Smooth muscle cell (in vitro differentiated cells): ENCODE results near the gene SLC25A23. TPM values are rescaled to one million over a fixed set of nuclear protein-coding genes. Genes with fewer than 3 reads are reported as not detected.

Experiments used
- DNase-seq: peaks from one replicate; lab custom pipeline; 2025; ENCODE audit not compliant: unreplicated experiment; lab: John Stamatoyannopoulos, UW
- H2AFZ ChIP-seq: fragments of 200-600 bp; sonication (generic); 2 replicates; pipeline ENCODE4 v1.6.0; 2016; ENCODE audit warnings: antibody characterized with exemption, low read depth, mild to moderate bottlenecking
- H3F3A ChIP-seq: fragments of 200-600 bp; sonication (generic); 2 replicates; pipeline ENCODE4 v1.6.0; 2017; ENCODE audit warnings: antibody characterized with exemption, low read depth
- H3K27ac ChIP-seq: fragments of 200-600 bp; sonication (generic); 2 replicates; pipeline ENCODE4 v1.5.1; 2016; ENCODE audit warnings: low read depth, mild to moderate bottlenecking
- H3K27me3 ChIP-seq: fragments of 200-600 bp; sonication (generic); 2 replicates; pipeline ENCODE4 v1.6.1; 2016; ENCODE audit warnings: low read depth, mild to moderate bottlenecking
- H3K36me3 ChIP-seq: fragments of 200-600 bp; sonication (generic); 2 replicates; pipeline ENCODE4 v1.5.1; 2016; ENCODE audit warnings: low read depth
- H3K4me1 ChIP-seq: fragments of 200-600 bp; sonication (generic); 2 replicates; pipeline ENCODE4 v1.5.1; 2016; ENCODE audit warnings: low read depth
- H3K4me2 ChIP-seq: fragments of 200-600 bp; sonication (generic); 2 replicates; pipeline ENCODE4 v1.6.0; 2016; ENCODE audit warnings: mild to moderate bottlenecking
- H3K4me3 ChIP-seq: fragments of 200-600 bp; sonication (generic); 2 replicates; pipeline ENCODE4 v1.5.1; 2016; ENCODE audit warnings: mild to moderate bottlenecking
- H3K79me2 ChIP-seq: fragments of 200-600 bp; sonication (generic); 2 replicates; pipeline ENCODE4 v1.6.0; 2016; ENCODE audit warnings: low read depth, mild to moderate bottlenecking
- H3K9ac ChIP-seq: fragments of 200-600 bp; sonication (generic); 2 replicates; pipeline ENCODE4 v1.6.0; 2016; ENCODE audit warnings: low read depth
- H3K9me3 ChIP-seq: fragments of 200-600 bp; sonication (generic); replicated peaks from 2 replicates; pipeline ENCODE4 v1.5.1; 2016; ENCODE audit warnings: low read depth
- H4K20me1 ChIP-seq: fragments of 200-600 bp; sonication (generic); 2 replicates; pipeline ENCODE4 v1.6.0; 2016; ENCODE audit warnings: low read depth
- CTCF ChIP-seq: fragments of 200-600 bp; sonication (generic); IDR thresholded peaks from 2 replicates; pipeline ENCODE4 v1.5.1; 2017; ENCODE audit warnings: borderline replicate concordance, mild to moderate bottlenecking, antibody characterized with exemption; ENCODE audit not compliant: insufficient read depth, poor library complexity, severe bottlenecking
- WGBS: methylation state at CpG from one replicate; pipeline ENCODE4 v1.1.7; 2016; ENCODE audit warnings: low lambda C conversion rate; 5-methylcytosine and 5-hydroxymethylcytosine counted together
- polyA plus RNA-seq: library from polyadenylated mRNA; unstranded; fragments of >200 nt; fragmentation: Nextera tagmentation; extraction: Ambion mirVana; gene quantifications from 2 replicates; pipeline ENCODE4 v1.2.1, GENCODE V29; 2016
- total RNA-seq: library from RNA; depleted of rRNA; stranded (reverse); fragments of >200 nt; gene quantifications from 2 replicates; pipeline ENCODE4 v1.2.3, GENCODE V29; 2014

The SLC25A23 gene
- total and polyA plus RNA-seq, 2 experiments from 2014 or later: 57.1 to 58.7 TPM

GRCh38 chr19:6421075-6422014, 38.2 kb downstream of the SLC25A23 start:
- Histone ChIP-seq H3K27ac (no peak overlapping the region), H4K20me1 (peaks cover 71% of the 10 kb centered on the region), H3K4me3 (no peak overlapping the region), H2AFZ (no peak overlapping the region), H3K79me2 (peaks cover 48% of the 10 kb centered on the region), H3F3A (no peaks in the 10 kb centered on the region), H3K27me3 (no peaks in the 10 kb centered on the region), H3K4me2 (no peak overlapping the region), H3K36me3 (no peaks in the 10 kb centered on the region), H3K9ac (no peak overlapping the region), H3K4me1 (peaks cover 11% of the 10 kb centered on the region), H3K9me3 (no peaks in the 10 kb centered on the region)
- 94% methylated on average over 20 of the region's 20 CpGs for WGBS
- no peak for TF ChIP-seq CTCF
- no peak for DNase-seq

GRCh38 chr19:6418562-6418932, 41.0 kb downstream of the SLC25A23 start:
- no peaks in the 10 kb centered on the region for H3K9me3 ChIP-seq
- DNase-seq: no peak
- no peak overlapping the region for H2AFZ ChIP-seq
- no peak overlapping the region for H3K9ac ChIP-seq
- no peaks in the 10 kb centered on the region for H3F3A ChIP-seq
- H3K27ac ChIP-seq: no peak overlapping the region
- no peak overlapping the region for H3K4me2 ChIP-seq
- peaks cover 66% of the 10 kb centered on the region for H4K20me1 ChIP-seq
- WGBS: 98% methylated on average over 18 of the region's 19 CpGs
- no peaks in the 10 kb centered on the region for H3K36me3 ChIP-seq
- H3K4me3 ChIP-seq: no peak overlapping the region
- peaks cover 42% of the 10 kb centered on the region for H3K79me2 ChIP-seq
- no peak for TF ChIP-seq CTCF
- H3K27me3 ChIP-seq: no peaks in the 10 kb centered on the region
- peaks cover 11% of the 10 kb centered on the region for H3K4me1 ChIP-seq

GRCh38 chr19:6417713-6418561, 41.7 kb downstream of the SLC25A23 start:
- Histone ChIP-seq H4K20me1 (peaks cover 59% of the 10 kb centered on the region), H3K9me3 (no peaks in the 10 kb centered on the region), H3K27me3 (no peaks in the 10 kb centered on the region), H3F3A (no peaks in the 10 kb centered on the region), H2AFZ (no peak overlapping the region), H3K79me2 (peaks cover 36% of the 10 kb centered on the region), H3K4me3 (no peak overlapping the region), H3K9ac (no peak overlapping the region), H3K36me3 (no peaks in the 10 kb centered on the region), H3K4me1 (peaks cover 6% of the 10 kb centered on the region), H3K27ac (no peak overlapping the region), H3K4me2 (no peak overlapping the region)
- WGBS: 95% methylated on average over 32 of the region's 33 CpGs
- DNase-seq: no peak
- TF ChIP-seq CTCF: peak; percentile 25
